SJCRH30 (cell line): ENCODE data around the gene MTERF1. TPM values are rescaled to one million over a fixed set of nuclear protein-coding genes. Genes with fewer than 3 reads are reported as not detected.
"Not testable (repeated sequence)": the region's sequence is repeated elsewhere in the genome, so short reads cannot be mapped to it uniquely, and the experiment has no call there.

Experiments used
- DNase-seq, 2 experiments: peaks; one replicate each; pipeline ENCODE4 v3.0.0-alpha.2; 2015 to 2020
- H3K27ac ChIP-seq: fragments of 250-450 bp; sonication (Bioruptor Pico); 2 replicates; pipeline ENCODE4 v1.5.1; 2020; ENCODE audit warnings: mild to moderate bottlenecking, moderate library complexity
- H3K27me3 ChIP-seq: fragments of 250-450 bp; sonication (Bioruptor Pico); 2 replicates; pipeline ENCODE4 v1.5.1; 2020; ENCODE audit warnings: mild to moderate bottlenecking, moderate library complexity
- H3K36me3 ChIP-seq: fragments of 250-450 bp; sonication (Bioruptor Pico); 2 replicates; pipeline ENCODE4 v1.5.1; 2020; ENCODE audit warnings: mild to moderate bottlenecking, moderate library complexity
- H3K4me1 ChIP-seq: fragments of 250-450 bp; sonication (Bioruptor Pico); 2 replicates; pipeline ENCODE4 v1.5.1; 2020; ENCODE audit warnings: mild to moderate bottlenecking, moderate library complexity
- H3K4me3 ChIP-seq: fragments of 250-450 bp; sonication (Bioruptor Pico); 2 replicates; pipeline ENCODE4 v1.5.1; 2020; ENCODE audit warnings: mild to moderate bottlenecking, moderate library complexity
- H3K9me3 ChIP-seq: fragments of 250-450 bp; sonication (Bioruptor Pico); replicated peaks from 2 replicates; pipeline ENCODE4 v1.5.1; 2020; ENCODE audit warnings: mild to moderate bottlenecking, moderate library complexity
- total RNA-seq: library from RNA; depleted of rRNA; stranded (reverse); fragments of >200 nt; shearing (Covaris generic); gene quantifications from 2 replicates; pipeline ENCODE4 v1.2.3, GENCODE V29; 2014

MTERF1 gene
- total RNA-seq, 1 experiment from 2014 or later, result 24.2 TPM

GRCh38 chr7:91893699-91894098 lies 13.2 kb upstream of the MTERF1 start:
- not testable (repeated sequence) for H3K27ac ChIP-seq, DNase-seq, H3K4me3 ChIP-seq, H3K36me3 ChIP-seq, H3K27me3 ChIP-seq, H3K9me3 ChIP-seq
- peaks cover 20% of the 10 kb centered on the region for H3K4me1 ChIP-seq

- no peaks in the 10 kb centered on the region for H3K27me3 ChIP-seq
- no peak overlapping the region for H3K4me3 ChIP-seq
- H3K9me3 ChIP-seq, result no peaks in the 10 kb centered on the region
- peak overlapping the region; percentile 3; the same call in 1 of the 2 replicates for H3K27ac ChIP-seq
- DNase-seq, result peak; percentile 57 to 80
- H3K4me1 ChIP-seq, result peaks cover 20% of the 10 kb centered on the region
- H3K36me3 ChIP-seq, result no peaks in the 10 kb centered on the region
Observed at GRCh38 chr7:91892821-91893340, 12.4 kb upstream of the MTERF1 start.

- no peaks in the 10 kb centered on the region for H3K36me3 ChIP-seq
- H3K27me3 ChIP-seq, result no peaks in the 10 kb centered on the region
- no peak overlapping the region for H3K4me3 ChIP-seq
- H3K4me1 ChIP-seq, result peaks cover 20% of the 10 kb centered on the region
- peak overlapping the region; percentile 3; the same call in 1 of the 2 replicates for H3K27ac ChIP-seq
- peak in 1 of 2 experiments; percentile 47 for DNase-seq
- H3K9me3 ChIP-seq, result no peaks in the 10 kb centered on the region
Observed at GRCh38 chr7:91892099-91892705, 11.7 kb upstream of the MTERF1 start.

GRCh38 chr7:91888271-91889175 lies 8.0 kb upstream of the MTERF1 start:
- H3K36me3 ChIP-seq, H3K27me3 ChIP-seq, H3K27ac ChIP-seq, H3K4me3 ChIP-seq, H3K9me3 ChIP-seq, DNase-seq: not testable (repeated sequence)
- peaks cover 29% of the 10 kb centered on the region for H3K4me1 ChIP-seq

DNA sequence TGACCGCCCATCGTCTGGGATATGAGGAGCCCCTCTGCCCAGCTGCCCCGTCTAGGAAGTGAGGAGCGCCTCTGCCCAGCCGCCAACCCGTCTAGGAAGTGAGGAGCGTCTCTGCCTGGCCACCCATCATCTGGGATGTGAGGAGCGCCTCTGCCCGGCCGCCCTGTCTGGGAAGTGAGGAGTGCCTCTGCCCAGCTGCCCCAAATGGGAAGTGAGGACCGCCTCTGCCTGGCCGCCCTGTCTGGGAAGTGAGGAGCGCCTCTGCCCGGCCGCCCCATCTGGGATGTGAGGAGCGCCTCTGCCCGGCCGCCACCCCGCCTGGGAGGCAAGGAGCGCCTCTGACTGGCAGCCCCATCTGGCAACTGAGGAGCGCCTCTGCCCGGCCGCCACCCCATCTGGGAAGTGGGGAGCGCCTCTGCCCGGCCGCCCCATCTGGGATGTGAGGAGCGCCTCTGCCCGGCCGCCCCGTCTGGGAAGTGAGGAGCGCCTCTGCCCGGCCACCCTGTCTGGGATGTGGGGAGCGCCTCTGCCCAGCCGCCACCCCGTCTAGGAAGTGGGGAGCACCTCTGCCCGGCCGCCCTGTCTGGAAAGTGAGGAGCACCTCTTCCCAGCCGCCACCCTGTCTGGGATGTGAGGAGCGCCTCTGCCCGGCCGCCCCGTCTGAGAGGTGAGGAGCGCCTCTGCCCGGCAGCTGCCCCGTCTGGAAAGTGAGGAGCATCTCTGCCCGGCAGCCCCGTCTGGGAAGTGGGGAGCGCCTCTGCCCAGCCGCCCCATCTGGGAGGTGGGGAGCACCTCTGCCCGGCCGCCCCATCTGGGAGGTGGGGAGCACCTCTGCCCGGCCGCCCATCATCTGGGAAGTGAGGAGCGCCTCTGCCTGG lies 7.1 kb upstream of the MTERF1 start:
- not testable (repeated sequence) for H3K9me3 ChIP-seq, DNase-seq, H3K36me3 ChIP-seq, H3K27ac ChIP-seq, H3K4me3 ChIP-seq, H3K27me3 ChIP-seq
- peaks cover 29% of the 10 kb centered on the region for H3K4me1 ChIP-seq

- H3K27ac ChIP-seq, result peak overlapping the region; percentile 59
- H3K4me1 ChIP-seq, result peaks cover 21% of the 10 kb centered on the region
- DNase-seq, result peak; percentile 69 to 87
- H3K9me3 ChIP-seq, result peaks cover 9% of the 10 kb centered on the region; the same call in 1 of the 2 replicates
- H3K27me3 ChIP-seq, result no peaks in the 10 kb centered on the region
- no peak overlapping the region; the same call in 1 of the 2 replicates for H3K4me3 ChIP-seq
- no peaks in the 10 kb centered on the region for H3K36me3 ChIP-seq
Observed at GRCh38 chr7:91883676-91884362, 3.3 kb upstream of the MTERF1 start.

DNA sequence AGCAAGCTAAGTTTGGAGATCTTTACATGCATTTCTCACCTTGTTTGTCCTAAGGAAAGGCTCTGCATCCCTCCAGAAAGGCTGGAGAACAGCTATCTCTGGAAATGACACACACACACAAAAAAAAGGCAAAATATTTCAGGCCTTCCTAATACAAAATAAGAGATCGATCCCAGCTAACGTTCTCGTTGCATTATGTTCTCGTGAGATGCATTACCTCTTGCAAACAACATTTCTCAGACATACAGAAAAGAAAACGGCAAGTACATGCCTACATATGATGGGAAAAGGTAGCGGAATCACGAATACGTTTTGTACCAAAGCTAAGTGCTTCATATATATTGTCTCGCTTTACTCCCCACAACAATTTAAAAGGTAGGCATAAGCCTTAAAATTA lies 488 bp downstream of the MTERF1 start:
- Histone ChIP-seq H3K27ac (peak overlapping the region; percentile 41), H3K9me3 (peaks cover 2% of the 10 kb centered on the region; the same call in 1 of the 2 replicates), H3K36me3 (no peaks in the 10 kb centered on the region), H3K4me1 (peaks cover 21% of the 10 kb centered on the region), H3K4me3 (peak overlapping the region; percentile 78), H3K27me3 (no peaks in the 10 kb centered on the region)
- peak in 1 of 2 experiments; percentile 7 for DNase-seq

GRCh38 chr7:91876391-91877133 lies 3.9 kb downstream of the MTERF1 start:
- no peak overlapping the region for H3K27ac ChIP-seq
- no peak overlapping the region for H3K4me3 ChIP-seq
- H3K27me3 ChIP-seq, result no peaks in the 10 kb centered on the region
- no peaks in the 10 kb centered on the region for H3K9me3 ChIP-seq
- peaks cover 24% of the 10 kb centered on the region; the same call in 1 of the 2 replicates for H3K36me3 ChIP-seq
- no peaks in the 10 kb centered on the region for H3K4me1 ChIP-seq
- no peak for DNase-seq

DNA sequence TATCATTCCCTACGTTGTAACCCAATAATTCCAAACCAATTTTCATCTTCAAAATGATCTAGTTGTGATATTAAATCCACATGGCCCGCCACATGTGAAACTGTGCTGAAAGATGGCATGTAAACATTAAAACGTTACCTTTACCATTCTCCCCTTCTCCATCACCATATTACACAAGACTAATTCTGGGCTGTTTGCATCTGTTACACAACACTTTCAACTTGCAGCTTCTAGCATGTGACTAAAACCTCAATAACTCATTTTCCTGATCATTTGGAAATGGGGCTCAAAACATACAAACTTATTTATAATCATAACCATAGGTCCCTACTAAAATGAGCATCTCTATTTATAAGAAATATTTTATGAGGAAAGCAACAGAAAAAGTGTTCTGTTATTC lies 4.7 kb downstream of the MTERF1 start:
- Histone ChIP-seq H3K27me3 (no peaks in the 10 kb centered on the region), H3K9me3 (no peaks in the 10 kb centered on the region), H3K27ac (no peak overlapping the region), H3K4me3 (no peak overlapping the region), H3K36me3 (peaks cover 24% of the 10 kb centered on the region; the same call in 1 of the 2 replicates), H3K4me1 (no peaks in the 10 kb centered on the region)
- no peak for DNase-seq

DNA sequence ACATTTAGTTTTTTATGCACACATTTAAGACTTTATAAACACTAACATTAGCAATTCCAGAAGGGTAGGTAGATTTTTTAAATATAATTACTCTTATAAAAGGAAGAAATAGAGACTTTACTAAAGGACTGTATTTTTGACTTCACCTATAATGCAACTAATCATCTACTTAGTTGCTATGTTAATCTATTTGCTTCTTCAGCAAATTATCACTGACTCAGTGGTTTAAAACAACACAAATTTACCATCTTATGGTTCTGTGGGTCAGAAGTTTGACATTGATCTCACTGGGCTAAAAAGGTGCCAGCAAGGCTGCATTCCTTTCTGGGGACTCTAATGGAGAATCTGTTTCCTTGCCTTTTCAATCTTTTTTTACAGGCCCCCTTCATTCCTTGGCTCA lies 7.6 kb downstream of the MTERF1 start:
- DNase-seq, result no peak
- H3K4me1 ChIP-seq, result no peaks in the 10 kb centered on the region
- H3K4me3 ChIP-seq, result no peak overlapping the region
- no peaks in the 10 kb centered on the region for H3K9me3 ChIP-seq
- no peaks in the 10 kb centered on the region for H3K27me3 ChIP-seq
- H3K27ac ChIP-seq, result no peak overlapping the region
- peaks cover 24% of the 10 kb centered on the region; the same call in 1 of the 2 replicates for H3K36me3 ChIP-seq

GRCh38 chr7:91872069-91872468 lies 8.4 kb downstream of the MTERF1 start:
- Histone ChIP-seq H3K4me1 (no peaks in the 10 kb centered on the region), H3K4me3 (no peak overlapping the region), H3K9me3 (no peaks in the 10 kb centered on the region), H3K27me3 (no peaks in the 10 kb centered on the region), H3K27ac (no peak overlapping the region), H3K36me3 (peaks cover 24% of the 10 kb centered on the region; the same call in 1 of the 2 replicates)
- DNase-seq, result no peak

- Histone ChIP-seq H3K36me3 (peaks cover 24% of the 10 kb centered on the region; the same call in 1 of the 2 replicates), H3K4me3 (no peak overlapping the region), H3K27me3 (no peaks in the 10 kb centered on the region), H3K9me3 (no peaks in the 10 kb centered on the region), H3K27ac (no peak overlapping the region), H3K4me1 (no peaks in the 10 kb centered on the region)
- DNase-seq, result no peak
Observed at GRCh38 chr7:91869661-91870060, 10.8 kb downstream of the MTERF1 start.

DNA sequence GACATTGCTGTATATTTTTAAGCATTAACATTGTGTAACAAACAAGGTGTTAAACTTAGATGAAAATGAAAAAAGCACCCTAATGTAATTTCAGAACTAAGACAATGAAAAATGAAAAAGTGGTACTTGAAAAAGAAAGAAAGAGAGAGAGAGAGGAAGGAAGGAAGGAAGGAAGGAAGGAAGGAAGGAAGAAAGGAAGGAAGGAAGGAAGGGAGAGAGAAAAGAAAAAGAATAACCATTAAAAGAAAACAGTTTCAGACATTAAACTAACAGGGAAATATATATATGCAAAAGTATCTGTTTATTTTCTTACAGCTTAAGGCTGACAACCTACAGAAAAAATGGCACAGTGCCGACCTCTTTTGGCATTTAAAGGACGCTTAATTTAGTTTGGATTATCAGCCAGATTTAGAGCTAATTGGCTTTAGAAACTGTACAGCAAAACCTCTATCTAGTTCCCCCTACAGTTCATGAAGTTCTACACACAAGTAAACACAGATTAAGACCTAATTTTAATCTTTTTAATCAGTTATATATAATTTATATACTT lies 13.8 kb downstream of the MTERF1 start:
- no peaks in the 10 kb centered on the region for H3K27me3 ChIP-seq
- H3K9me3 ChIP-seq, result no peaks in the 10 kb centered on the region
- H3K27ac ChIP-seq, result no peak overlapping the region
- DNase-seq, result no peak
- H3K36me3 ChIP-seq, result no peaks in the 10 kb centered on the region
- H3K4me3 ChIP-seq, result no peak overlapping the region
- no peaks in the 10 kb centered on the region for H3K4me1 ChIP-seq
